Activated B cell treated with CpG ODN at 0.5 μM for 24 hours (primary cell): Measurements from ENCODE around the gene SDSL. TPM values are rescaled to one million over a fixed set of nuclear protein-coding genes. Genes with fewer than 3 reads are reported as not detected.

Source experiments
- ATAC-seq: fragments of 200-7000 bp; cut with Tn5 transposase; one replicate; pipeline ENCODE4 v1.10.0; 2021; ENCODE audit warnings: low read depth, mild to moderate bottlenecking, moderate library complexity
- CTCF ChIA-PET: fragments of 350-600 bp; sonication (Branson Sonifier 250); formaldehyde crosslinking; loops from one replicate; lab custom pipeline; 2021; ENCODE audit warnings: antibody characterized with exemption; lab: Charles Lee
- POLR2A ChIA-PET: fragments of 350-600 bp; sonication (Branson Sonifier 250); formaldehyde crosslinking; loops from one replicate; lab custom pipeline; 2021; ENCODE audit warnings: antibody characterized with exemption; lab: Charles Lee
- DNase-seq: peaks from one replicate; pipeline ENCODE4 v3.0.0; 2022
- H3K27ac Mint-ChIP-seq: one replicate; pipeline ENCODE4 v1.8.0; 2020; ENCODE audit warnings: mixed read lengths
- H3K27me3 Mint-ChIP-seq: one replicate; pipeline ENCODE4 v1.8.0; 2021; ENCODE audit warnings: mixed read lengths
- H3K36me3 Mint-ChIP-seq: one replicate; pipeline ENCODE4 v1.8.0; 2021; ENCODE audit warnings: low read depth, mixed read lengths
- H3K4me1 Mint-ChIP-seq: one replicate; pipeline ENCODE4 v1.8.0; 2021; ENCODE audit warnings: mixed read lengths
- H3K4me3 Mint-ChIP-seq: one replicate; pipeline ENCODE4 v1.8.0; 2020; ENCODE audit warnings: mild to moderate bottlenecking, mixed read lengths
- H3K9me3 Mint-ChIP-seq: one replicate; pipeline ENCODE4 v1.8.0; 2020; ENCODE audit warnings: mixed read lengths
- intact Hi-C: fragments of 100-400 bp; cut with micrococcal nuclease; formaldehyde crosslinking; loops from one replicate; pipeline ENCODE4 v1.15.1; 2024
- total RNA-seq: library from RNA; stranded (reverse); gene quantifications from 2 replicates; pipeline ENCODE4 v1.2.3, GENCODE V29; 2022
- TF ChIP-seq, protein P1 (sequence below): fragments of 200-600 bp; IDR thresholded peaks from one replicate; pipeline ENCODE4 v1.8.0; 2022; ENCODE audit warnings: antibody characterized with exemption, mild to moderate bottlenecking

SDSL gene
- total RNA-seq, 1 donor from 2014 or later: 0.20 TPM

DNA sequence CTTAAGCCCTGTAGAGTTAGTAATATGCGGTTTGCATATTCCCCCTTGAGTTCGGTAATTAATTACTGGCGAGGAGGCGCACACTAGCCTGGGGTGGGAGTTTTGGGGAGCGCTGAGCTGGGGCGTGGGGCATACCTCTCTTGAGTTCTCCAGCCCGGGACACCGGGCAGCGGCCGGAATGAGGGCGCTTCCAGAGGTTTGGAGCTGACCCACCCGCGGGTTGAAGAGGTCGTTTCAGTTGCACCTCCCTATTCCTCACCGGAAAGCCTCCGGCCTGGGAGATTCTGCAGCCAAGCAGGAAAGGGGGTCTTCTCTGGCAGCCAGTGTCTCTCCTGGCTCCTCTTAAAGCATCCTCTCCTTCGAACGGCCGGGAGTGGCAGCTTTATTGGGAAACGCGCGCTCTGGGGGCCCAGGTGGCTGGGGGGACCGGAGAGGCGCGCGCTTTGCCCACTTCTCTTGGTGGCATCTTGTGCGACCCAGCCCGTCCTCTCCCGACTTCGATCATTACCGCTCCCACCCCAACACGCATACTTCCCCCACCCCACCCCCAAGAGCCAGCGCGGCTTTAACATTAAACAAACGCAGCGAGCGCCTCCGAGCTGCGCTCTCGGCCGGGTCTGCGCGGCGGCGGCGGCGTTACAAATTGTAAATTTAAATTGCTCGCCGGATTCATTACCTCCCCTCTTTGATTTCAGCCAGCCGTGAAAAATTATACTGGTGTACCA, 53.4 kb downstream of the SDSL start:
- H3K4me3 Mint-ChIP-seq: no peak overlapping the region
- H3K4me1 Mint-ChIP-seq: peaks cover 14% of the 10 kb centered on the region
- peaks cover 78% of the 10 kb centered on the region for H3K27me3 Mint-ChIP-seq
- no peaks in the 10 kb centered on the region for H3K9me3 Mint-ChIP-seq
- ChIA-PET CTCF (no interaction called here), POLR2A (no interaction called here)
- TF ChIP-seq, protein P1, sequence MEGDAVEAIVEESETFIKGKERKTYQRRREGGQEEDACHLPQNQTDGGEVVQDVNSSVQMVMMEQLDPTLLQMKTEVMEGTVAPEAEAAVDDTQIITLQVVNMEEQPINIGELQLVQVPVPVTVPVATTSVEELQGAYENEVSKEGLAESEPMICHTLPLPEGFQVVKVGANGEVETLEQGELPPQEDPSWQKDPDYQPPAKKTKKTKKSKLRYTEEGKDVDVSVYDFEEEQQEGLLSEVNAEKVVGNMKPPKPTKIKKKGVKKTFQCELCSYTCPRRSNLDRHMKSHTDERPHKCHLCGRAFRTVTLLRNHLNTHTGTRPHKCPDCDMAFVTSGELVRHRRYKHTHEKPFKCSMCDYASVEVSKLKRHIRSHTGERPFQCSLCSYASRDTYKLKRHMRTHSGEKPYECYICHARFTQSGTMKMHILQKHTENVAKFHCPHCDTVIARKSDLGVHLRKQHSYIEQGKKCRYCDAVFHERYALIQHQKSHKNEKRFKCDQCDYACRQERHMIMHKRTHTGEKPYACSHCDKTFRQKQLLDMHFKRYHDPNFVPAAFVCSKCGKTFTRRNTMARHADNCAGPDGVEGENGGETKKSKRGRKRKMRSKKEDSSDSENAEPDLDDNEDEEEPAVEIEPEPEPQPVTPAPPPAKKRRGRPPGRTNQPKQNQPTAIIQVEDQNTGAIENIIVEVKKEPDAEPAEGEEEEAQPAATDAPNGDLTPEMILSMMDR: no peak
- H3K36me3 Mint-ChIP-seq: no peaks in the 10 kb centered on the region
- no peak overlapping the region for H3K27ac Mint-ChIP-seq
- no peak for DNase-seq
- intact Hi-C loops: no loop called here
- ATAC-seq: no peak

DNA sequence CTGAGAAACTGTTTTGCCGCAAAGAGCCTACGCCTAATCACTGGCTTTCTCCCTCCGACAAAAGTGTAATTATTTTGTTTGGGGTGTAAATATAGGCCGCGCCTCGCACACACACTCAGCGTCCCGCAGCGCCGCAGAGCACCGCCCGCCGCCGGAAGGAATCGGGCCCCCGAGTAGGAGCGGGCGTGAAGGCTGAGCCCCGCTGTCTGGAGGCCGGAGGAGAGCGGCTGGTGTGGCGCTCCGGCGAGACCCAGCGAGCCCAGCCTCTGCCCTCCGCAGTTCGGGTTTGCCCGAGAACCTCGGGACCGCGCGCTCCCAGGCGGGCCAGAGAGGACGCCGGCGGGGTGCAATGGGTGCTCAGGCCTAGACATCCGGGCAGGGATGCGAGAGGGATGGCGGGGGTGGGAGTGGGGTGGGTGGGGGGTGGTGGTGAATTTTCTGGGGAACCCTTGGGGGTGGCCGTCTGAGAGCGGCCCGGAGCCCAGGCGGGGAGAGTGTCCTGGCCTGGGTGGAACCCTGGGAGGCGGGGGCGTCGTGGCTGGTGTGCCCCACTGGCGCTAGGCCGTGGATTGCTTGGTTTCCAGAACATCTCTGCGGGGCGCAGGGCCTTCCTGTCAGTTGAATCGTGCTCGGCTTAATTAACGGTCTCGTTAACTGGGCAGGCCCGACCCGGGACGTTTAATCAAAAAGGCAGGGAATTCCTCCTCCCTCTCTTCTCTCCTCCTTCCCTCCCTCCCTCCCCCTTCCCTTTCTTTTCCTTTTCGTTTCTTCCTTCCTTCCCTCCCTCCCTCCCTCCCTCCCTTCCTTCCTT, 54.2 kb downstream of the SDSL start:
- Mint-ChIP-seq H3K36me3 (no peaks in the 10 kb centered on the region), H3K4me3 (no peak overlapping the region), H3K27me3 (peaks cover 76% of the 10 kb centered on the region), H3K27ac (no peak overlapping the region), H3K9me3 (no peaks in the 10 kb centered on the region), H3K4me1 (peaks cover 14% of the 10 kb centered on the region)
- ChIA-PET CTCF (no interaction called here), POLR2A (no interaction called here)
- TF ChIP-seq, protein P1: no peak
- intact Hi-C loops: no loop called here
- DNase-seq: no peak
- ATAC-seq: no peak

DNA sequence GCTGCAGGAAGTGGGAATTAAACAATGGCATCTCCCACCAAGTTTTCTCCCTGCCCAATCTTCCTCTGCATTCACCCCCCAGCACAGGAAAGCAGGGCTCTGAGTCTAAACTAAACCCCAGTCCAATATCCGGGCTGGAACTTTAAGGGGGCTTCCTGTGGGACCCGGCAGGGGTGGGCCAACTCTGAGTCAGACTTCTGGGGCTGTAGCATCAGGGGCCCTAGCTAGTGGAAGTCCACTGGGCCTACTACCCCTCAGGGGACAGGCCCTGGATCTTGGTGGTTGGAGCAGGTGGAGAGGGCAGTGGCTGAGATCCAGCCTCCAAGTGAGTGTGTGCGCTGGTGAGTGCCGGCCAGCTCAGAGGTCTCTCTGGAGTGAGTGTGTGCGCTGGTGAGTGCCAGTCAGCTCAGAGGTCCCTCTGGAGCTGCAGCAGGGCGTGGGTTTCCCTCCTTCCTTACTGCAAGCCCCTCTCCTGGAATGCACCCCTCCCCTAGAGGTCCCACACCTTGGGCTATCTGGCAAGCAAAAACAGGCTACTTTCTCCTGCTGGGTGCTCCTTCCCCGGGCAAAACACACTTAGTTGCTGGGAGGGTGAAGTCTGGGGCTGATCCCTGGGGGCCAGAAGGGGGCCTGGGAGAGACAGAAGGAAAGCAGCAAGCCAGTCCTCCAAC, 55.1 kb downstream of the SDSL start:
- TF ChIP-seq, protein P1: no peak
- no peak for DNase-seq
- intact Hi-C loops: no loop called here
- POLR2A ChIA-PET: no interaction called here
- Mint-ChIP-seq H3K27ac (no peak overlapping the region), H3K4me3 (no peak overlapping the region), H3K36me3 (no peaks in the 10 kb centered on the region), H3K4me1 (peaks cover 14% of the 10 kb centered on the region), H3K9me3 (no peaks in the 10 kb centered on the region), H3K27me3 (peaks cover 76% of the 10 kb centered on the region)
- no peak for ATAC-seq
- CTCF ChIA-PET: no interaction called here

DNA sequence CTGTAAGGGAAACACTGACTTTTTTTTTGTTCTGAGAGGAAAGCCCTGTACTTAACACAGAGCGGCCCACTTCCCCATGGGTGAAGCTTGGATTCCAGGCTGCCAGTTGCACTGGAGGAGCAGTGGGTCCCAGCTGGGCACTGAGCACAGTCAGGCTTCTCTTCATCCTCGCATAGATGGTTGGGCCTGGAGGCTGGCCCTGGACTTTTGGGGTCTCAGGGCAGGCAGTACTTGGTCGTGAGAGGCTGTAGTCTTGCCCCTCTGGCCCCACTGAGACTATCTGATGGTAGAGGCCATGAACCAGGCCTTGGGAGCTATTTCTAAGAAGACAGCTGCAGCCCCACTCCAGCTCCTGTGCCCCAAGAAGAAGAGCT, 55.6 kb downstream of the SDSL start:
- POLR2A ChIA-PET: no interaction called here

More for the DNA sequence above, 55.6 kb downstream of the SDSL start:
- H3K4me3 Mint-ChIP-seq: no peak overlapping the region
- H3K27me3 Mint-ChIP-seq: peaks cover 76% of the 10 kb centered on the region
- H3K9me3 Mint-ChIP-seq: no peaks in the 10 kb centered on the region
- peaks cover 14% of the 10 kb centered on the region for H3K4me1 Mint-ChIP-seq
- TF ChIP-seq, protein P1: no peak
- H3K27ac Mint-ChIP-seq: no peak overlapping the region
- intact Hi-C loops: no loop called here
- DNase-seq (no peak), ATAC-seq (no peak)
- CTCF ChIA-PET: no interaction called here
- H3K36me3 Mint-ChIP-seq: no peaks in the 10 kb centered on the region
